ENCODE results near the gene LECT2.

DNA sequence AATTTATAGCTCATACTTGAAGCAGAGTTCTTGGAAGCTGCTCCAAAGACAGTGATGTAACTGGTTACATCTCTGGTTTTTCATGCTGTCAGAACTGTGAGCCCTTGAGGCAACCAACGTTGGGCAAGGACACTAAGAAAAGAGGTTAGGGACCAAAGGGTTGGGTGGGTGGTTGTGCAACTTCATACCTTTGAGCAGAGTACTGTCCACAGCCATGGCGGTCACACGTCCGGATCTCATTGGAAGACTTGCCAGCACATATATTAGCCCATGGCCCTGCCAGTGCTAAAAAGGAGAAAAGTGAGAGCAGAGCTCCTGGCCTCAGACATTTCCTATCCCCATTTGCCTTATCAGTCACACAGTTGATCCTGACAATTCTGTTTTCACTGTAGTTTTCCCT is 2.1 kb downstream of the LECT2 start:
- no peak for TF ChIP-seq EZH2 (optimal IDR thresholded peaks at IDR 0.05; ENCODE audit: low read depth, low read length)
- TF ChIP-seq EZH2phosphoT487 (IDR thresholded peaks at IDR 0.05; ENCODE audit: low read length): no peak

Measured in MM.1S (cell line).